Eye (tissue), 1 donor: Measurements from ENCODE around the gene CD248.
"Not testable (repeated sequence)": the region's sequence is repeated elsewhere in the genome, so short reads cannot be mapped to it uniquely, and the experiment has no call there.

Experiments used
- DNase-seq: peaks from one replicate; pipeline ENCODE4 v3.0.0-alpha.2; 2015

CD248 gene

GRCh38 chr11:66328031-66328301 is 11.1 kb upstream of the CD248 start:
- no peak for DNase-seq

DNA sequence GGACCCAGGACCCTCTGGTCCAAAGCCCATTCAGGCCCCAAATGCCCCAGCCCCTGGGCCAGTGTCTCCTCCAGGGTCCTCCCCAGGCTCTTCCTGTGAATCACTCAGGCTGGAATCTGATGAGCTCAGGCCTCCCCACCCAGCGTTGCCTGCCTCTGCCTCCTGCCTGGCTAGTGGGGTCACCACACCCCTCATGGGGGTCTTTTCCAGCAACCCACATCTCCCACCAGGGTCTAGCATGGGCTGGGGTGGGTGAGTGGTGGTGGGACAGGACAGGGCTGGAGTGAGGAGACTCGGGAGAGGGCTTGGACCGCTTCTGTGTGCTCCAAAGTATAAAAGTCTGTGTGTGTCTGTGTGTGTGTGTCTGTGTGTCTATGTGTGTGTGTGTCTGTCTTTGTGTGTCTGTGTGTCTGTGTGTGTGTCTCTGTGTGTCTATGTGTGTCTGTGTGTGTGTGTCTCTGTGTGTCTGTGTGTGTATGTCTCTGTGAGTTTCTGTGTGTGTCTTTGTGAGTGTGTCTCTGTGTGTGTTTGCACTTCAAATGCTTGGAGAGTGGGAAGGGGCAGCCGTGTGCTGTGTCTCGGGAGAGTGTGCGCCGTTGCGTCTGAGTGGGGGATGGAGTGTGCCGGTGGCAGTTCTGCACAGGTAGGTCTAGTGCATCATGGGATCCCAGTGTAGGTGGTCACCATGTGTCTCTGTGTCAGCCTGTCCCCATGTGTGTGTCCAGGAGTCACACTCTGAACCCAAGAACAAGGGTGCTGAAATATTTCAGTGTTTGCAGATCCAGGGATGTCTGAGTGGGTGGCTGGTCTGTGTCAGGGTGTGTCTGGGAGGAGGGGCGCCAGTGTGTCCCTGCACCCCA is 10.6 kb upstream of the CD248 start:
- peak; percentile 40 for DNase-seq

- peak; percentile 62 for DNase-seq
Measured at GRCh38 chr11:66326261-66327111, 9.6 kb upstream of the CD248 start.

DNA sequence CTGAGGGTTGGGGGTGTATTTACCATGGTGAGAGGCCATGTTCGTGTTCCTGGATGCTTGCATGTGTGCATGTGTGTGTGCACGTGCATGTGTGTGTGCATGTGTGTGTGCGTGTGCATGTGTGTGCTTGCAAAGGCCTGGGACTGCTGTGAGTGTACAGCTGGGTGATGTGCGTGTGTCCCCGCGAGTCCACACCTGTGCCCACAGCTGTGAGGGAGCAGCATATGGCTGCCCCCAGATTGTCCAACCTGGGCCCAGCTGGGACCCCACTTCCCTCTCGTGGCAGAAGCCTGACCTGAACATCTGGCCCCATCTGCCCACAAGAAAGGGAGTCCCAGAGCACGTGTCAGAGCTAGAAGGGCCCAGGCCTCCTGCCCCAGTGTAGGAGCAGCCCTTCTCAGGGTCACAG is 8.4 kb upstream of the CD248 start:
- peak; percentile 22 for DNase-seq

DNA sequence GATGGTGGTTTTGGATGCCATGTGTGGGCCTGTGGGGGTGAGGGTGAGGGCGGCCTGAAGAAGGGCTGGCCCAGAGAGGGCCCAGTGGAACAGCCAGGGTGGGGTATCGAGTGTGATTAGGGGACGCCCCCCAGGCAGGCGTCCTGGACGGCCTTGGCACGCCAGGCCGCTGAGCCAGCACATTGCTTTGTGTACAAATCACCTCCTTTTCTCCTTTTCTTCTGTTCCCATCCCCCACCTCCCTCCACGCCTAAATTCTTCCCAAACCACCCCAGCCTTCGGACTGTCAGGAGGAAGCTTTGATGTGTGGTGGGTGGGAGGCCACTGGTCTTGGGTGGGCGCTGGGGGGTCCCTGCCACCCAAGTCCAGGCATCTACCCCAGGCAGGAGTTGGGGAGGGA is 7.8 kb upstream of the CD248 start:
- DNase-seq, result peak; percentile 28

DNA sequence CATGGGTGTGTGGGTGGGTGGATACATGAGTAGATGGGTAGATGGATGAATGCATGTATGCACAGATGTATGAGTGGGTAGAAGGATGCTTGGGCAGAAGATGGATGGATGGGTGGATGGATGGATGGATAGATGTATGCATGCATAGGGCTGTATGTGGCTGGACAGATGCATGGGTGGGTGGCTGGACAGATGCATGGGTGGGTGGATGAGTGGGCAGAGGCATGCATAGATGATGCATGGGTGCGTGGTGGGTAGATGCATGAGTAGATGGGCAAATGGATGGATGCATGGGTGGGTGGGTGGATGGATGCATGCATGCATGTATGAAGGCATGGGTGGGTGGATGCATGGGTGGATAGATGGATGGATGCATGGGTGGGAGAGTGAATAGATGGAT is 6.8 kb upstream of the CD248 start:
- DNase-seq, result no peak

DNA sequence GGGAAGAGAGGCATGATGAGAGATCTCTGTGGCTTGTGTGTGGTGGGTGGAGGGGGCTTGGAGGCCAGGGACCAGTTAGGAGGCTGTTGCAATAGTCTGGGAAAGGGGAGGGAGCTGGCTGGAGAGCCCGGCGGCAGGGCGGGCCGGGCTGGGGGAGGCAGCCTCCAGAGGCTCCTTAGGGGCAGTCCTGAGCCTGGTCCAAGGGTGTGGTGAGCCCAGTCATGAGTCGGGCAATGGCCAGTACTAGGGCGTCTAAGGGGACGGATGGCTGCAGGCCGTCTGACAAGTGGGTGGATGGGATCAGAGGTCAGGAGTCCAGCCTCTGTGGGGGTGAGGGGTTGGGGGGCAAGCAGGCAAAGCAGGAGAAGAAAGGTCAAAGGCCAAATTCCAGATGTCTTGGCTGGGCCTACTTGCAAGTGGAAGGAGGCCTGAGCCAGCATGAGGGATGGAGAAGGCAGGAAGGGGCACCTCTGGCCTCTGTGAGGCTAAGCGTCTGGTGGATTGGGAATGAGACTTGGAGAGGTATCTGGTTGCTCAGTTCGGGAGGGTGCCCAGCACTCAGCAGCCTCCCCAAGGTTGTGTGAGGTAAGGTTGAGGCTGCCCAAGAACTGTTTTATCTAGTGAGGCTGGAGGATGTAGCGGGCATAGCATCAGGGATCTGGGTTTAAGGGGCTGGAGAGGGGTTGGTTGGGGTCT is 6.0 kb upstream of the CD248 start:
- DNase-seq, result no peak

- no peak for DNase-seq
Measured at GRCh38 chr11:66321606-66322005, 4.8 kb upstream of the CD248 start.

GRCh38 chr11:66320748-66321147 is 3.9 kb upstream of the CD248 start:
- DNase-seq, result not testable (repeated sequence)

GRCh38 chr11:66320289-66320688 is 3.4 kb upstream of the CD248 start:
- DNase-seq, result not testable (repeated sequence)

DNA sequence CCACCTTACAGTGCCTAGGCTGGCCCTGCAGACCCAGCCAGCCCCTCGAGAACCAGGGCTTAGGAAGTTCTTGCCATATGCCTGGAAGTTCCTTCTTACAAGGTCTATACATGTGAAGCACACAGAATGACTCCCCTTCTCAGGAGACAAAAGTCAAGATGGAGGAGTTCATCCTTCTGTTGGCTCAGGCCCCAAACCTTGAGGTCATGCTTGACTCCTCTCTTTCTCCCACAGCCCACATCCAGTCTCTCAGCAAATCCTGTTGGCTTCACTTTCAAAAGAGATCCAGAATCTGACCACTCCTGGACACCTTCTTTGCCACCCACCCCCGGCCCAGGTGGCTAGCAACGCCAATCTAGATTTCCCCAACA is 1.7 kb upstream of the CD248 start:
- DNase-seq, result peak; percentile 13

DNA sequence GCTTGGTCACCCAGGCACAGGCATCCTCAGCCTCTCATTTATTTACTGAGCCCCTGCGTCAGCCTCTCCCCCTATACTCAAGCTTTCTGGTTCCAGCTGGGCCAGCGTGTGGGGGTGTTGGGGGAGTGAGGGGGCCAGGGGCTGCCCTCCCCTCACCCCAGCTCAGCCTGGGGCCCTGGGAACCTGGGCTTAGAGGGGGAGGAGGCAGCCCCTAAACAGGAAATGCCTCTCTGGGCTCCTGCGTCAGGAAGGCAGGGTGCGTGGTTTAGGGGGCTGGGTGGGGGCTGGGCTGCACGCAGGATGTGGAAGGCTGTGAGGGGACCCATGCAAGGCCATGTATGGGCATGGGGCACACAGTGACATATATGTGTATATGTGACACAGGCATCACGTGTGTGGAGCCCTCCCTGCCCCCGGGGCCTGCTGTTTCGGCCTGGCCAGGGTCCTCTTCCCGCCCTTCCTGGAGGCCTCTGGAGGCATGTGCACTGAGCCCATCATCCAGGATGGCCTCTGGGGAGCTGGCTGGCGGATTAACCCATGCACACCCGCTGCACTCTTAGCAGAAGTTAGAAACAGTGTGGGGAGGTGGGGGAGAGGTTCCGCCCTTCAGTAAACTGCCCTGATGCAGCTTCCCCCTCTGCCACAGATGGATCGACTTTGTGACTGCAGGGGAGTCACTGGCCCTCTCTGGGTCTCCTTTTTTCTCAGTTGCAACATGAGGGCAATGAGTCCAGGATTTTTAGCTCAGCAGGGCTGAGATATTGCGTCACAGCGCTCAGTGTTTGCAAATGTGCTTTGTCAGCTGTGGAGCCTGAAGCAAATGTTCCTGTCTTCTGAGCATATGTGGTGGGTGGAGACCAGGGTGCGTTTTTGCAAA is 1.1 kb upstream of the CD248 start:
- DNase-seq, result peak; percentile 68

GRCh38 chr11:66317322-66317722 is 478 bp upstream of the CD248 start:
- DNase-seq, result peak; percentile 78

- DNase-seq, result no peak
Measured at GRCh38 chr11:66315921-66316811, 678 bp downstream of the CD248 start.

DNA sequence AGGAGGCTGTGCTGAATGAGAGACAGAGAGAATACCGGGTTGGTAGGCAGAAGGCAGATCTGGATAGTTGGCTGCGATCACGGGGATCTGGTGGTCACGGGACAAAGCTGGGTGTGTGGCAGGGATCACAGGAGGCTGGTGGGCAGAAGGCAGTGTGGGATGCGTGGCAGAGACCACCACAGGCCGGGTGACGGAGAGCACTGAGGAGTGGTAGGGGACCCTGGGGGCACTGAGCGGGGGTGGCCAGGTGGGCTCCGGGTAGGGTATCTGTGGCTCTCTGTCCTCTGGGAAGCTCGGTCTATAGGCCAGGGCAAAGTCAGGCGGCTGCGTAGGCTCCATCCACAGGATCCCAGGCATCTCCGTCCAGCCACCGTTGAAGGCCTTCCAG is 1.4 kb downstream of the CD248 start:
- no peak for DNase-seq

- DNase-seq, result no peak
Measured at GRCh38 chr11:66314561-66315497, 2.0 kb downstream of the CD248 start.

GRCh38 chr11:66314186-66314501 is 2.7 kb downstream of the CD248 start:
- DNase-seq, result no peak

- peak; percentile 95 for DNase-seq
Measured at GRCh38 chr11:66313321-66314185, 3.3 kb downstream of the CD248 start.

- DNase-seq, result peak; percentile 98
Measured at GRCh38 chr11:66312549-66313320, 4.1 kb downstream of the CD248 start.
